ENCODE measurements around the gene CARD8.
"Not testable (repeated sequence)": the region's sequence is repeated elsewhere in the genome, so short reads cannot be mapped to it uniquely, and the experiment has no call there.

The CARD8 gene

GRCh38 chr19:48255376-48256303 lies at the start of gene CARD8:
TSS of gene CARD8 (minus strand) at chr19:48255912. CDS start at chr19:48241020, 14,892 bp downstream.
- peak; percentile 83 for DNase-seq (ENCODE audit: low spot score)

- no peak for DNase-seq (ENCODE audit: low spot score)
Measured at GRCh38 chr19:48303866-48304265, 48.2 kb upstream of the CARD8 start.

- DNase-seq (ENCODE audit: low spot score): no peak
Measured at GRCh38 chr19:48303367-48303766, 47.7 kb upstream of the CARD8 start.

- DNase-seq (ENCODE audit: low spot score): no peak
Measured at GRCh38 chr19:48302600-48302959, 46.9 kb upstream of the CARD8 start.

- DNase-seq (ENCODE audit: low spot score): no peak
Measured at GRCh38 chr19:48301886-48302599, 46.3 kb upstream of the CARD8 start.

GRCh38 chr19:48297975-48298374 lies 42.3 kb upstream of the CARD8 start:
- DNase-seq (ENCODE audit: low spot score): no peak

GRCh38 chr19:48296963-48297734 lies 41.4 kb upstream of the CARD8 start:
- no peak for DNase-seq (ENCODE audit: low spot score)

GRCh38 chr19:48295458-48295857 lies 39.7 kb upstream of the CARD8 start:
- no peak for DNase-seq (ENCODE audit: low spot score)

- DNase-seq (ENCODE audit: low spot score): peak; percentile 91
Measured at GRCh38 chr19:48292798-48293197, 37.1 kb upstream of the CARD8 start.

- not testable (repeated sequence) for DNase-seq (ENCODE audit: low spot score)
Measured at GRCh38 chr19:48291489-48291815, 35.7 kb upstream of the CARD8 start.

- DNase-seq (ENCODE audit: low spot score): peak; percentile 84
Measured at GRCh38 chr19:48290771-48291488, 35.2 kb upstream of the CARD8 start.

- peak; percentile 62 for DNase-seq (ENCODE audit: low spot score)
Measured at GRCh38 chr19:48290401-48290770, 34.7 kb upstream of the CARD8 start.

- no peak for DNase-seq (ENCODE audit: low spot score)
Measured at GRCh38 chr19:48287748-48288147, 32.0 kb upstream of the CARD8 start.

GRCh38 chr19:48284896-48285295 lies 29.2 kb upstream of the CARD8 start:
- no peak for DNase-seq (ENCODE audit: low spot score)

GRCh38 chr19:48283908-48284307 lies 28.2 kb upstream of the CARD8 start:
- DNase-seq (ENCODE audit: low spot score): no peak

- no peak for DNase-seq (ENCODE audit: low spot score)
Measured at GRCh38 chr19:48279747-48280146, 24.0 kb upstream of the CARD8 start.

- DNase-seq (ENCODE audit: low spot score): no peak
Measured at GRCh38 chr19:48274938-48275337, 19.2 kb upstream of the CARD8 start.

GRCh38 chr19:48274173-48274572 lies 18.5 kb upstream of the CARD8 start:
- DNase-seq (ENCODE audit: low spot score): peak; percentile 11

GRCh38 chr19:48271531-48272151 lies 15.9 kb upstream of the CARD8 start:
- peak; percentile 43 for DNase-seq (ENCODE audit: low spot score)

- DNase-seq (ENCODE audit: low spot score): not testable (repeated sequence)
Measured at GRCh38 chr19:48269617-48270026, 13.9 kb upstream of the CARD8 start.

- DNase-seq (ENCODE audit: low spot score): not testable (repeated sequence)
Measured at GRCh38 chr19:48265326-48265725, 9.6 kb upstream of the CARD8 start.

- DNase-seq (ENCODE audit: low spot score): not testable (repeated sequence)
Measured at GRCh38 chr19:48260359-48260714, 4.6 kb upstream of the CARD8 start.

Measured in AG08395 (cell line).